HG03280 (cell line): ENCODE measurements around the gene ABHD16A.

Source experiments
- ATAC-seq: cut with Tn5 transposase; IDR thresholded peaks from one replicate; pipeline ENCODE4 v1.9.1; 2021; ENCODE audit warnings: mild to moderate bottlenecking, moderate library complexity; ENCODE audit not compliant: unreplicated experiment

Gene ABHD16A

GRCh38 chr6:31642798-31643570 is 60.1 kb downstream of the ABHD16A start:
- no peak for ATAC-seq

DNA sequence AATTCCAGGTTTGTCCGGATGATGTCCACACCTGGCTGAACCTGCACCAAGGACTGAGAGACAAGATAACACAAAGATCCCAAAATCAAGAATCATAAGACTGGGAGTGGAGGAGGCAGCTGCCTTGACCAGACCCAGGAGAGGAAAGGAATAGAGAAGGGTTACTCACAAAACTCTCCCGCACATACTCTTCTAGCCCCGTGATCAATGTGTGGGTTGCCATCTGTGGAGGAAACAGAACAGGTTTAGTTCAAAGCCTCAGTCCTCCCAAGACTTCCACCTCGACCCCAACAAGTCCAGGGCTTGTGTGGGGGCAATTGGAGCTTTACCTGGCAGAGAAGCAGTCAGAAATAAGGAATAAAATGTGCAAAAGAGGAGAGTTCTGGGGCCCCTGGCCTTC is 61.8 kb downstream of the ABHD16A start:
- ATAC-seq = no peak

DNA sequence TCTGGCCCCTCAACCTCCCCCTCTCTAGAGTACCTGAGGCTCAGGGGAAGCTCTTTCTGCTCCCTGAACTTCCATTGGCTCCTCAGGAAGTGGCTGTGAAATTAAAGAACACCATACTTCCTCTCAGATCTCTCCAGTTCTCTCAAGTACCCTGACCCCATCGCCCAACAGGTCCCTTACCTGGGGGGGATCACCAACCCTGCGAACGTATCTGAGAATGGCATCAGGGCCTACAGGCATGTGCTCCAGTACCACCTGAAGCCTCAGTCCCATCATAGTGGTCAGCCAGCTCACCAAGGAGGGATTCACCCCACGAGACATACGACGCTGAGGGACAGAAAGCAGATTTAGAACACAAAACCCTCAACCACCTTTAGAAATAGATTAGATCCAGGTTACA is 62.5 kb downstream of the ABHD16A start:
- ATAC-seq = no peak

DNA sequence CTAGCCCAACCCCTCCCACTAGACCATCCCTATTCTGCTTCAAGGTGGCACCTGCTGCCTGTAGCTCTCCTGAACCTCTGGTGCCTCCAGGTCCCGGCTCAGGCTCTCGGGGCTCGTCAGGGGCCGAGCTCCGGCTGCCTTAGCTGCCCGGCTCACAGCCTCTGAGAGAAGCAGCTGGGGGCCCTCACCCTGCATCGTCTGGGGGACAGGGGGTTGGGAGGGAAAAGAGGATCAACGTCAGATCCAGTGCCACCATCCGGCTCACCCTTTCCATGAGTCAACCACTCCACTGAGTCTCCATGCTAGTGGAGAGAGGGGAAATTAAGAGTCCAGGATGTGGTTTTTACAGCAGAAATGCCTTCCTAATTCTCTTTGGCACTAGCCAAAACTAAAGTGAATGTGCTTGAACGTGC is 63.7 kb downstream of the ABHD16A start:
- ATAC-seq = no peak

DNA sequence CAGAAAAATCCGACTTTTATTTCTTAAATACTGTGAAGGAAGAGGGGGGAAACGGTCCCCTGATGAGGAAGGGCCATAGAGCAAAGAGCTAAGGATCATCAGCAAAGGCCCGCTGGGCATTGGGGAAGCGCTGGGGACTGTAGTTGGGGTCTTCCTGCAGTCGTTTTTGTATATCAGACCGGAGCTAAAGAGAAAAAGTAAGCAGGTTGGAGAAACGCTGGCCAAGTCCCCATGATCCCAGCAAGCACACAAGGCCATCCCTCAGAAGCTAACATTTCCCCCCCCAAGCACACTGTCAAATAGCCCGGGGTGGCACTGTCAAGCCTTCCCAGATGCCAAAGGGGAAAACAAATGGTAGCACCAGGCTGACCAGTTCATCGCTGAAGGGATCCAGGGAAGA is 64.1 kb downstream of the ABHD16A start:
- no peak for ATAC-seq
